DMS 273 treated with DMSO at 0.1 percent for 48 hours (cell line): Measurements from ENCODE around the gene LAMA5.
A peak's percentile ranks its signal among the peaks of the same experiment; 100 is the strongest.

Source experiments
- DNase-seq: peaks from one replicate; lab custom pipeline; 2025; lab: John Stamatoyannopoulos, UW

LAMA5 gene

GRCh38 chr20:62367136-62367632 is at the start of gene LAMA5:
TSS of gene LAMA5 (minus strand) at chr20:62367312. CDS start at chr20:62367245, 67 bp downstream.
- no peak for DNase-seq

- DNase-seq, result no peak
Measured at GRCh38 chr20:62415354-62416111, 48.4 kb upstream of the LAMA5 start.

- DNase-seq, result no peak
Measured at GRCh38 chr20:62413896-62414481, 46.9 kb upstream of the LAMA5 start.

- no peak for DNase-seq
Measured at GRCh38 chr20:62413025-62413570, 46.0 kb upstream of the LAMA5 start.

- no peak for DNase-seq
Measured at GRCh38 chr20:62412194-62413024, 45.3 kb upstream of the LAMA5 start.

GRCh38 chr20:62411479-62412193 is 44.5 kb upstream of the LAMA5 start:
- DNase-seq, result no peak

- no peak for DNase-seq
Measured at GRCh38 chr20:62410746-62411478, 43.8 kb upstream of the LAMA5 start.

GRCh38 chr20:62409931-62410745 is 43.0 kb upstream of the LAMA5 start:
- DNase-seq, result no peak

GRCh38 chr20:62409086-62409853 is 42.2 kb upstream of the LAMA5 start:
- DNase-seq, result no peak

GRCh38 chr20:62408640-62409039 is 41.5 kb upstream of the LAMA5 start:
- no peak for DNase-seq

- no peak for DNase-seq
Measured at GRCh38 chr20:62408055-62408454, 40.9 kb upstream of the LAMA5 start.

- peak; percentile 83 for DNase-seq
Measured at GRCh38 chr20:62407221-62407992, 40.3 kb upstream of the LAMA5 start, which contains the start of gene CABLES2. TSS of gene CABLES2 (minus strand) at chr20:62407285. CDS start at chr20:62407276, 9 bp downstream.

GRCh38 chr20:62406635-62407176 is 39.6 kb upstream of the LAMA5 start:
- DNase-seq, result no peak

GRCh38 chr20:62405981-62406513 is 38.9 kb upstream of the LAMA5 start:
- no peak for DNase-seq

- DNase-seq, result no peak
Measured at GRCh38 chr20:62405108-62405980, 38.2 kb upstream of the LAMA5 start.

GRCh38 chr20:62404761-62405107 is 37.6 kb upstream of the LAMA5 start:
- no peak for DNase-seq

GRCh38 chr20:62404112-62404665 is 37.1 kb upstream of the LAMA5 start:
- DNase-seq, result no peak
